ENCODE measurements around the gene KNL1. TPM values are rescaled to one million over a fixed set of nuclear protein-coding genes. Genes with fewer than 3 reads are reported as not detected.

The KNL1 gene
- total and polyA plus RNA-seq, 10 of the 15 experiments (the other 5 are each of a cell fraction or from before 2014, with no cell fraction given), result 10.9 to 55.5 (median 28.4) TPM

- no peak for TF ChIP-seq USF2 (IDR thresholded peaks at IDR 0.05; ENCODE audit: borderline replicate concordance, low read depth, low read length)
Observed at GRCh38 chr15:40633178-40633577, 39.1 kb downstream of the KNL1 start (continued).

GRCh38 chr15:40637221-40637745 is 43.2 kb downstream of the KNL1 start:
- H3K36me3 ChIP-seq (ENCODE audit: control insufficient read depth in 2 of 2, insufficient read depth in 2 of 2, low read length in 1 of 2), result peaks cover 6 to 9% of the 10 kb centered on the region in 2 experiments
- no peaks in the 10 kb centered on the region for H3K9me3 ChIP-seq (replicated peaks; ENCODE audit: control insufficient read depth, insufficient read depth, low read length)
- FAIRE-seq (no peak), DNase-seq (ENCODE audit: low read depth, low spot score) (no peak), ATAC-seq (no peak)
- WGBS (ENCODE audit: insufficient coverage, insufficient replicate concordance, low lambda C conversion rate, missing lambda C conversion rate), result 96% methylated on average over 4 of the region's 4 CpGs
- ChIA-PET RAD21 (ENCODE audit: unreplicated experiment) (no interaction called here), POLR2A (interaction anchor here (1.1 to 1.2 kb wide), 2 partner anchors 12 to 13 kb away, joined by 3 to 4 read pairs; no protein-coding TSS in a partner anchor), CTCF (interaction anchor here (1.3 kb wide), 1 partner anchor 118 kb away, joined by 4 read pairs; no protein-coding TSS in a partner anchor), SMC1A (ENCODE audit: uncharacterized antibody, unreplicated experiment) (interaction anchor here (0.6 to 1.3 kb wide), 4 partner anchors 9 to 89 kb away, joined by 3 to 5 read pairs (median 4); no protein-coding TSS in a partner anchor)
- intact Hi-C loops (cut with micrococcal nuclease; ENCODE audit: unreplicated experiment) (no loop called here), in situ Hi-C loops (cut with MboI) (no loop called here)
- no peaks in the 10 kb centered on the region for H4K20me1 ChIP-seq (ENCODE audit: control insufficient read depth, insufficient read depth)
- no peaks in the 10 kb centered on the region for H3K27me3 ChIP-seq (replicated peaks in 1 of 2; ENCODE audit: control insufficient read depth in 2 of 2, insufficient read depth in 2 of 2, low read length in 1 of 2)
- no peak overlapping the region for H3K4me2 ChIP-seq (ENCODE audit: control insufficient read depth, insufficient read depth)
- BruUV-seq (replicated peaks), result no TSS peak
- no peak overlapping the region for H3K9ac ChIP-seq (ENCODE audit: control insufficient read depth, insufficient read depth, low read length)
- no peak overlapping the region for H3K4me3 ChIP-seq
- H2AFZ ChIP-seq (ENCODE audit: control insufficient read depth, low read depth, low read length), result no peak overlapping the region
- no peaks in the 10 kb centered on the region for H3K4me1 ChIP-seq (ENCODE audit: control insufficient read depth, insufficient read depth, low read length)
- H3K27ac ChIP-seq (ENCODE audit: control insufficient read depth, insufficient read depth), result no peak overlapping the region
- H3K79me2 ChIP-seq (ENCODE audit: control insufficient read depth, insufficient read depth, low read length), result no peaks in the 10 kb centered on the region
- TF ChIP-seq HDAC6 (IDR thresholded peaks at IDR 0.05; ENCODE audit: unreplicated experiment) (no peak), IRF5 (IDR thresholded peaks at IDR 0.05; ENCODE audit: borderline replicate concordance) (no peak), PAX5 (IDR thresholded peaks at IDR 0.05; ENCODE audit: borderline replicate concordance, low read depth, low read length) (no peak), KAT2A (conservative IDR thresholded peaks at IDR 0.05; ENCODE audit: control insufficient read depth, low read depth, low read length) (no peak), BRCA1 (IDR thresholded peaks at IDR 0.05; ENCODE audit: low read depth, low read length) (no peak), ZBED1 (IDR thresholded peaks at IDR 0.05; ENCODE audit: borderline replicate concordance) (no peak), SIX5 (IDR thresholded peaks at IDR 0.05; ENCODE audit: low read depth, low read length, severe bottlenecking) (no peak), DPF2 (IDR thresholded peaks at IDR 0.05) (no peak), ZBTB40 (IDR thresholded peaks at IDR 0.05; ENCODE audit: borderline replicate concordance) (no peak), LARP7 (IDR thresholded peaks at IDR 0.05) (no peak), PRDM15 (CRISPR knock-in tag; IDR thresholded peaks at IDR 0.05) (no peak), TARDBP (IDR thresholded peaks at IDR 0.05; ENCODE audit: borderline replicate concordance) (no peak)

All from GM12878 (cell line).